H1 (cell line): Measurements from ENCODE around the gene MMP1. TPM values are rescaled to one million over a fixed set of nuclear protein-coding genes. Genes with fewer than 3 reads are reported as not detected.

Experiments
- CTCF ChIA-PET: fragments of 300-600 bp; sonication (Branson Sonifier 250); formaldehyde crosslinking; loops from one replicate; lab custom pipeline; 2021; ENCODE audit not compliant: partially characterized antibody; lab: Charles Lee
- POLR2A ChIA-PET: fragments of 300-600 bp; sonication (Branson Sonifier 250); formaldehyde crosslinking; loops from one replicate; lab custom pipeline; 2021; ENCODE audit warnings: inconsistent platforms; ENCODE audit not compliant: partially characterized antibody; lab: Charles Lee
- DNase-seq, 2 experiments: peaks; one replicate each; pipeline versions ENCODE4 v3.0.0 to v3.0.0-alpha.2; 2010 to 2022; ENCODE audit warnings: low spot score in 2 of 2, low read depth in 1 of 2, mixed read lengths in 1 of 2
- FAIRE-seq: peaks from 2 replicates; lab custom pipeline; 2011; peaks lifted over from hg19 to GRCh38; lab: Jason Lieb, UNC
- H2AFZ ChIP-seq: 2 replicates; pipeline ENCODE4 v1.8.1; 2012; ENCODE audit warnings: low read length, inconsistent platforms
- H2AK5ac ChIP-seq: 2 replicates; pipeline ENCODE4 v1.6.1; 2013; ENCODE audit warnings: low read depth, low read length
- H2BK120ac ChIP-seq: replicated peaks from 2 replicates; pipeline ENCODE3; 2013; ENCODE audit warnings: low read depth, low read length, inconsistent platforms
- H2BK12ac ChIP-seq: 2 replicates; pipeline ENCODE4 v1.6.1; 2013; ENCODE audit warnings: low read depth, low read length
- H2BK15ac ChIP-seq: 2 replicates; pipeline ENCODE4 v1.6.1; 2013; ENCODE audit warnings: low read length
- H2BK20ac ChIP-seq: 2 replicates; pipeline ENCODE4 v1.6.1; 2013; ENCODE audit warnings: low read length
- H2BK5ac ChIP-seq: 2 replicates; pipeline ENCODE4 v1.6.1; 2013; ENCODE audit warnings: low read depth, low read length
- H3K14ac ChIP-seq: 2 replicates; pipeline ENCODE4 v1.6.1; 2013; ENCODE audit warnings: inconsistent platforms; ENCODE audit not compliant: insufficient read length
- H3K18ac ChIP-seq: 2 replicates; pipeline ENCODE4 v1.6.1; 2013; ENCODE audit warnings: low read length; ENCODE audit errors: extremely low read depth
- H3K23ac ChIP-seq: 2 replicates; pipeline ENCODE4 v1.6.1; 2013; ENCODE audit warnings: inconsistent platforms; ENCODE audit not compliant: insufficient read length
- H3K23me2 ChIP-seq: 2 replicates; pipeline ENCODE4 v1.6.1; 2013; ENCODE audit warnings: low read depth, low read length
- H3K27ac ChIP-seq: 2 replicates; pipeline ENCODE4 v1.6.1; 2011; ENCODE audit warnings: low read depth, low read length, inconsistent platforms
- H3K27me3 ChIP-seq, 4 experiments: replicated peaks in 1 of 4; 1 replicate in 1 of 4; 2 replicates in 3 of 4; pipeline versions ENCODE4 v1.6.1 to v1.8.1; 2011 to 2013; ENCODE audit warnings: low read length in 3 of 4, mild to moderate bottlenecking in 3 of 4, inconsistent platforms in 2 of 4, mixed read lengths in 2 of 4, moderate library complexity in 1 of 4; ENCODE audit not compliant: control insufficient read depth in 3 of 4, insufficient read depth in 3 of 4; ENCODE audit errors: extremely low read depth in 1 of 4
- H3K36me3 ChIP-seq, 4 experiments: 2 replicates each; pipeline versions ENCODE4 v1.6.1 to v1.8.1; 2011 to 2013; ENCODE audit warnings: mild to moderate bottlenecking in 4 of 4, low read length in 3 of 4, moderate library complexity in 2 of 4, control low read depth in 1 of 4, inconsistent platforms in 1 of 4; ENCODE audit not compliant: insufficient read depth in 4 of 4, control insufficient read depth in 2 of 4
- H3K4ac ChIP-seq: replicated peaks from 2 replicates; pipeline ENCODE3; 2013; ENCODE audit warnings: low read length, low read depth, mixed read lengths, inconsistent platforms; ENCODE audit not compliant: insufficient read length
- H3K4me1 ChIP-seq, 4 experiments: replicated peaks in 1 of 4; 1 replicate in 1 of 4; 2 replicates in 3 of 4; pipeline versions ENCODE4 v1.6.1 to v1.8.1; 2011 to 2013; ENCODE audit warnings: low read length in 3 of 4, inconsistent platforms in 2 of 4, mixed read lengths in 1 of 4; ENCODE audit not compliant: insufficient read depth in 4 of 4, control insufficient read depth in 3 of 4
- H3K4me2 ChIP-seq, 2 experiments: 2 replicates each; pipeline versions ENCODE4 v1.6.1 to v1.8.1; 2011 to 2013; ENCODE audit warnings: low read depth in 2 of 2, low read length in 2 of 2, control low read depth in 1 of 2, inconsistent platforms in 1 of 2, mild to moderate bottlenecking in 1 of 2; ENCODE audit not compliant: insufficient read depth in 1 of 2
- H3K4me3 ChIP-seq, 4 experiments: fragments of 200-600, 300-600 bp in 1 of 4; sonication (generic), shearing (Covaris generic), sonication (Bioruptor Twin) in 1 of 4; 2 replicates each; pipeline versions ENCODE4 v1.5.1 to v1.8.1; 2011 to 2016; ENCODE audit warnings: low read length in 4 of 4, low read depth in 3 of 4, control low read depth in 2 of 4, inconsistent platforms in 2 of 4, mild to moderate bottlenecking in 2 of 4, mixed read lengths in 1 of 4, moderate library complexity in 1 of 4; ENCODE audit not compliant: insufficient read depth in 2 of 4; ENCODE audit errors: extremely low read depth in 1 of 4
- H3K56ac ChIP-seq: replicated peaks from 2 replicates; pipeline ENCODE3; 2013; ENCODE audit warnings: low read depth, mild to moderate bottlenecking, mixed read lengths, low read length, inconsistent platforms; ENCODE audit not compliant: insufficient read length
- H3K79me1 ChIP-seq: 2 replicates; pipeline ENCODE4 v1.6.1; 2013; ENCODE audit warnings: low read depth, low read length, control low read depth
- H3K79me2 ChIP-seq, 2 experiments: 2 replicates each; pipeline versions ENCODE4 v1.6.1 to v1.8.1; 2012 to 2013; ENCODE audit warnings: low read length in 2 of 2, mild to moderate bottlenecking in 2 of 2, inconsistent platforms in 1 of 2; ENCODE audit not compliant: insufficient read depth in 2 of 2, control insufficient read depth in 1 of 2
- H3K9ac ChIP-seq, 4 experiments: replicated peaks in 1 of 4; 1 replicate in 1 of 4; 2 replicates in 3 of 4; pipeline versions ENCODE4 v1.6.1 to v1.8.1; 2011 to 2013; ENCODE audit warnings: low read depth in 3 of 4, low read length in 3 of 4, control low read depth in 2 of 4, mild to moderate bottlenecking in 2 of 4, moderate library complexity in 2 of 4, inconsistent platforms in 1 of 4; ENCODE audit errors: extremely low read depth in 1 of 4
- H3K9me3 ChIP-seq, 2 experiments: 2 replicates each; pipeline versions ENCODE4 v1.6.1 to v1.8.1; 2012 to 2013; ENCODE audit warnings: mild to moderate bottlenecking in 2 of 2, moderate library complexity in 2 of 2, control low read depth in 1 of 2, inconsistent platforms in 1 of 2, low read depth in 1 of 2, low read length in 1 of 2, mixed read lengths in 1 of 2; ENCODE audit not compliant: insufficient read depth in 2 of 2
- H4K20me1 ChIP-seq, 2 experiments: replicated peaks in 1 of 2; 2 replicates each; pipeline versions ENCODE3 to v1.8.1; 2011 to 2013; ENCODE audit warnings: inconsistent platforms in 2 of 2, low read length in 2 of 2, mild to moderate bottlenecking in 1 of 2; ENCODE audit not compliant: insufficient read depth in 2 of 2, control insufficient read depth in 1 of 2
- H4K5ac ChIP-seq: 2 replicates; pipeline ENCODE4 v1.6.1; 2013; ENCODE audit warnings: low read length, low read depth, mixed read lengths, inconsistent platforms; ENCODE audit not compliant: insufficient read length
- H4K8ac ChIP-seq: 2 replicates; pipeline ENCODE4 v1.8.0; 2013; ENCODE audit warnings: mild to moderate bottlenecking, moderate library complexity, low read length, inconsistent platforms; ENCODE audit not compliant: insufficient read depth; ENCODE audit errors: extremely low read depth
- H4K91ac ChIP-seq: replicated peaks from 2 replicates; pipeline ENCODE3; 2013; ENCODE audit warnings: low read length, mixed read lengths, inconsistent platforms; ENCODE audit not compliant: insufficient read length
- ATF3 ChIP-seq: IDR thresholded peaks from 2 replicates; pipeline ENCODE4 v1.6.1; 2011; ENCODE audit warnings: low read depth, mild to moderate bottlenecking, low read length; ENCODE audit not compliant: insufficient read depth
- CEBPB ChIP-seq: IDR thresholded peaks from 2 replicates; pipeline ENCODE4 v1.6.1; 2012; ENCODE audit warnings: low read depth, low read length
- CHD1 ChIP-seq: IDR thresholded peaks from 2 replicates; pipeline ENCODE4 v1.6.1; 2012; ENCODE audit warnings: low read depth, low read length, improper control_type of control experiment
- EGR1 ChIP-seq: IDR thresholded peaks from 2 replicates; pipeline ENCODE4 v1.6.1; 2011; ENCODE audit warnings: low read depth, low read length, borderline replicate concordance
- GTF2F1 ChIP-seq: IDR thresholded peaks from 2 replicates; pipeline ENCODE4 v1.6.1; 2012; ENCODE audit warnings: low read depth, low read length, improper control_type of control experiment, borderline replicate concordance
- JUN ChIP-seq: IDR thresholded peaks from 2 replicates; pipeline ENCODE4 v1.6.1; 2011; ENCODE audit warnings: low read depth, mild to moderate bottlenecking, improper control_type of control experiment, low read length
- JUND ChIP-seq: IDR thresholded peaks from 2 replicates; pipeline ENCODE4 v1.6.1; 2011; ENCODE audit warnings: mild to moderate bottlenecking, improper control_type of control experiment, low read length
- POLR2AphosphoS5 ChIP-seq: IDR thresholded peaks from 2 replicates; pipeline ENCODE4 v1.6.1; 2011; ENCODE audit warnings: low read depth, low read length
- RBBP5 ChIP-seq: IDR thresholded peaks from 2 replicates; pipeline ENCODE4 v1.7.1; 2012; ENCODE audit warnings: low read depth, mild to moderate bottlenecking, inconsistent platforms, low read length, moderate library complexity, borderline replicate concordance
- RNF2 ChIP-seq: fragments of 200-900, 300-1000 bp; sonication (generic); IDR thresholded peaks from 2 replicates; pipeline ENCODE4 v1.7.1; 2016; ENCODE audit warnings: borderline replicate concordance, low read depth, mild to moderate bottlenecking, antibody characterized with exemption, low read length; ENCODE audit not compliant: poor library complexity, severe bottlenecking; ENCODE audit errors: missing control alignments
- RXRA ChIP-seq: IDR thresholded peaks from 2 replicates; pipeline ENCODE4 v1.6.1; 2011; ENCODE audit warnings: low read depth, mild to moderate bottlenecking, low read length, moderate library complexity; ENCODE audit not compliant: insufficient read depth
- SIN3A ChIP-seq, 2 experiments: IDR thresholded peaks in 1 of 2; conservative IDR thresholded peaks in 1 of 2; 2 replicates each; pipeline ENCODE4 v1.6.1; 2011 to 2012; ENCODE audit warnings: low read length in 2 of 2, improper control_type of control experiment in 1 of 2, low read depth in 1 of 2, mild to moderate bottlenecking in 1 of 2
- SP2 ChIP-seq: IDR thresholded peaks from 2 replicates; pipeline ENCODE4 v1.6.1; 2012; ENCODE audit warnings: mild to moderate bottlenecking, low read length, inconsistent platforms
- ZNF274 ChIP-seq: IDR thresholded peaks from 2 replicates; pipeline ENCODE4 v1.7.0; 2012; ENCODE audit warnings: low read length, borderline replicate concordance; ENCODE audit errors: extremely low read depth
- WGBS, 2 experiments: shearing (Covaris generic) in 1 of 2; methylation state at CpG; one replicate each; pipeline versions ENCODE4 v1.1.6 to v1.1.7; 2013 to 2015; ENCODE audit warnings: low lambda C conversion rate in 2 of 2, mixed read lengths in 2 of 2, inconsistent platforms in 1 of 2, low coverage in 1 of 2, missing lambda C conversion rate in 1 of 2; ENCODE audit not compliant: insufficient replicate concordance in 2 of 2, insufficient coverage in 1 of 2, insufficient read length in 1 of 2; ENCODE audit errors: extremely low coverage in 1 of 2, missing lambda C conversion rate in 1 of 2; 5-methylcytosine and 5-hydroxymethylcytosine counted together
- polyA plus RNA-seq, 7 experiments: library from polyadenylated mRNA; depleted of rRNA in 3 of 7; stranded (reverse) in 5 of 7; unstranded in 2 of 7; fragments of >200 nt in 5 of 7; fragments of 200-250 nt in 2 of 7; gene quantifications; 1 replicate in 5 of 7; 2 replicates in 1 of 7; 4 replicates in 1 of 7; pipeline versions ENCODE4 v1.2.1 to v1.2.3, GENCODE V29; 2011 to 2013; ENCODE audit warnings: missing spikeins in 2 of 7, mixed read lengths in 2 of 7
- total RNA-seq: library from RNA; stranded (reverse); fragmentation: NEBNext Ultra II Directional; extraction: Animal tissue kit (Norgen Biotek cat#: 25700); gene quantifications from 2 replicates; pipeline ENCODE4 v1.2.1, GENCODE V29; 2021

The MMP1 gene
- total and polyA plus RNA-seq, 2 of the 8 experiments (the other 6 are each of a cell fraction or from before 2014, with no cell fraction given): not detected

GRCh38 chr11:102767800-102768199, 30.2 kb downstream of the MMP1 start:
- Histone ChIP-seq H2BK5ac (no peak overlapping the region), H3K4me2 (no peak overlapping the region), H3K23ac (no peak overlapping the region), H2BK20ac (no peak overlapping the region), H3K56ac (no peak overlapping the region), H4K8ac (no peak overlapping the region), H3K79me2 (no peaks in the 10 kb centered on the region), H3K18ac (no peak overlapping the region), H3K79me1 (no peaks in the 10 kb centered on the region), H3K23me2 (no peaks in the 10 kb centered on the region), H3K14ac (no peak overlapping the region), H3K36me3 (no peaks in the 10 kb centered on the region), H2BK15ac (no peak overlapping the region), H3K9me3 (no peaks in the 10 kb centered on the region), H4K91ac (no peak overlapping the region), H4K20me1 (no peaks in the 10 kb centered on the region), H2AK5ac (no peak overlapping the region), H2BK120ac (no peak overlapping the region), H3K4ac (no peak overlapping the region), H4K5ac (no peak overlapping the region), H2AFZ (no peak overlapping the region), H3K9ac (no peak overlapping the region), H2BK12ac (no peak overlapping the region), H3K4me1 (no peaks in the 10 kb centered on the region), H3K4me3 (no peak overlapping the region), H3K27me3 (peaks cover 0 to 1% (median 0%) of the 10 kb centered on the region in 4 experiments; a peak in 1 of 7 replicates), H3K27ac (no peak overlapping the region)
- DNase-seq (no peak), FAIRE-seq (no peak)
- WGBS, 2 experiments: 94% methylated on average over 18 of the region's 18 CpGs; no CpG with 5 or more reads in 1 of the 2 experiments
- ChIA-PET CTCF (no interaction called here), POLR2A (no interaction called here)
- TF ChIP-seq RXRA (no peak), SP2 (no peak), JUND (no peak), RNF2 (no peak), JUN (no peak), RBBP5 (no peak), CEBPB (no peak), POLR2AphosphoS5 (no peak), ATF3 (no peak), GTF2F1 (no peak), CHD1 (no peak), ZNF274 (no peak), EGR1 (no peak), SIN3A (conservative IDR thresholded peaks at IDR 0.05 in 1 of 2, IDR thresholded peaks at IDR 0.05 in 1 of 2; ENCODE audit: low read depth in 1 of 2, low read length in 2 of 2) (no peak)
